HG02623 (cell line): ENCODE measurements around the gene BCAT1.
A peak's percentile ranks its signal among the peaks of the same experiment; 100 is the strongest.
"Not testable (repeated sequence)": the region's sequence is repeated elsewhere in the genome, so short reads cannot be mapped to it uniquely, and the experiment has no call there.

ENCODE experiments used
- ATAC-seq: cut with Tn5 transposase; IDR thresholded peaks from one replicate; pipeline ENCODE4 v1.9.1; 2021; ENCODE audit warnings: moderate library complexity; ENCODE audit not compliant: unreplicated experiment

Gene BCAT1

GRCh38 chr12:24960222-24960855, 11.4 kb upstream of the BCAT1 start:
- peak; percentile 67 for ATAC-seq

- ATAC-seq: not testable (repeated sequence)
These were observed 7.5 kb upstream of the BCAT1 start for GRCh38 chr12:24956351-24956750.

DNA sequence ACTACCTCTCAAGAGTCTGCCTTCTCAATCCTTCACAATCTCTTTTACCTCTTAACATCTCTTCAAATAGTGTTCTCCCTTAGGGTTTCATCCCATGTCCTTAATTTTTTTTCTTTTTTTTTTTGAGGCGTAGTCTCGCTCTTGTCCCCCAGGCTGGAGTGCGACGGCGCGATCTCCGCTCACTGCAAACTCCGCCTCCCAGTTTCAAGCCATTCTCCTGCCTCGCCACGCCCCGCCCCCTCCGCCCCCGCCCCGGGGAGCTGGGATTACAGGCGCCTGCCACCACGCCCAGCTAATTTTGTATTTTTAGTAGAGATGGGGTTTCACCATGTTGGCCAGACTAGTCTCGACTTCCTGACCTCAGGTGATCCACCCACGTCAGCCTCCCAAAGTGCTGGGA, 7.0 kb upstream of the BCAT1 start:
- no peak for ATAC-seq

DNA sequence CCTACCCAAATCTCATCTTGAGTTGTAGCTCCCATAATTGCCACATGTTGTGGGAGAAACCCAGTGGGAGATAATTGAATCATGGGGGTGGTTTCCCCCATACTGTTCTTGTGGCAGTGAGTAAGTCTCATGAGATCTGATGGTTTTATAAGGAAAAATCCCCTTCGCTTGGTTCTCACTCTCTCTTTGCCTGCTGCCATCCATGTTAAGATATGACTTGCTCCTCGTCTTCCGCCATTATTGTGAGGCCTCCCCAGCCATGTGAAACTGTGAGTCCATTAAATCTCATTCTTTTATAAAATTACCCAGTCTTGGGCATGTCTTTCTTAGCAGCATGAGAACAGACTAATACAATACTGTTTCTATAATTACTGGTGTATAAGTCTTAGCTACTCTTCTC, 6.5 kb upstream of the BCAT1 start:
- ATAC-seq: no peak

- ATAC-seq: no peak
These were observed 5.4 kb upstream of the BCAT1 start for GRCh38 chr12:24954261-24954660.

- no peak for ATAC-seq
These were observed 3.5 kb upstream of the BCAT1 start for GRCh38 chr12:24952389-24952788.

DNA sequence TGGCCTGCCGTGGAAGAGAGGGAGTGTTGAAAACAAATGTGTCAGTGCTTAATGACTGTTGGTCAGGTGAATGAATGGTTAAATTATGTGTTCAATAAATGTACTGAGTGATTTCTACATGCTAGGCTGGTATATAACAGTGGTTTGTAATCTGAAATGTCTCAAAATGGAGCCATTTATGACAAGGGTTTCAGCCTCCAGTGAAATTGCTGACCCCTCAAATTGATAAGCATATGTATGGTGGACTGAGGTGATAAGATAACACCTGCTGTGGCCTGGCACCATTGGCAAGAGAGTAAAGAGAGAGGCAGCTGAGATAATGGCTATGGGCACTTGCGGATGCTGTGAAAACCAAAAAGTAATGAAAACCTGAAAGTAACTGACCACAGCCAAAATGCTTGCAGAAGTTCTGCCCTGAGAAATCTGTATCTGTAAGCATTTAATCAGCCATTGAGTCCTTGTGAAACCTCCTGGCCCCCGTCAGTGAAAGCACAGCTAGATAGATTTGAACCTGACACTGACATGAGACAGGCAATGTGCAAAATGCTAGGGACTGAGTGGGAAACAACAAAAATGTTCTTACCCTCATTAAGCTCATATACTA, 1.4 kb upstream of the BCAT1 start:
- ATAC-seq: no peak

DNA sequence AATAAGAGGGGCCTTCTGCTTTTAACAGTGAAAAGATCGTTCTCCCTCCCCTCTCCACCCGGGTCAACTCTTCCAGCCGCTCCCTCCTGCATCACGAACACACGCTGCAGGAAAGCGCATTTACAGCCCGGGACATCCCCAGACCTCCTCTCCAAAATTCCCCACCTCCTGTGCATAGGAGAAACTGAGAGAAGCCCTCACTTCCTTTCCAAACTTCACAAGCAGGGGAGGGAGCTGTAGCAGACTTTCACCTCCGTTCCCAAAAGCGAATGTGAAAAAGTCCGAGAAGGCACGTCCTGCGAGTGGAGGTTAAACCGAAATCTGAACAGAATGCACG, 513 bp downstream of the BCAT1 start:
- peak; percentile 33 for ATAC-seq

DNA sequence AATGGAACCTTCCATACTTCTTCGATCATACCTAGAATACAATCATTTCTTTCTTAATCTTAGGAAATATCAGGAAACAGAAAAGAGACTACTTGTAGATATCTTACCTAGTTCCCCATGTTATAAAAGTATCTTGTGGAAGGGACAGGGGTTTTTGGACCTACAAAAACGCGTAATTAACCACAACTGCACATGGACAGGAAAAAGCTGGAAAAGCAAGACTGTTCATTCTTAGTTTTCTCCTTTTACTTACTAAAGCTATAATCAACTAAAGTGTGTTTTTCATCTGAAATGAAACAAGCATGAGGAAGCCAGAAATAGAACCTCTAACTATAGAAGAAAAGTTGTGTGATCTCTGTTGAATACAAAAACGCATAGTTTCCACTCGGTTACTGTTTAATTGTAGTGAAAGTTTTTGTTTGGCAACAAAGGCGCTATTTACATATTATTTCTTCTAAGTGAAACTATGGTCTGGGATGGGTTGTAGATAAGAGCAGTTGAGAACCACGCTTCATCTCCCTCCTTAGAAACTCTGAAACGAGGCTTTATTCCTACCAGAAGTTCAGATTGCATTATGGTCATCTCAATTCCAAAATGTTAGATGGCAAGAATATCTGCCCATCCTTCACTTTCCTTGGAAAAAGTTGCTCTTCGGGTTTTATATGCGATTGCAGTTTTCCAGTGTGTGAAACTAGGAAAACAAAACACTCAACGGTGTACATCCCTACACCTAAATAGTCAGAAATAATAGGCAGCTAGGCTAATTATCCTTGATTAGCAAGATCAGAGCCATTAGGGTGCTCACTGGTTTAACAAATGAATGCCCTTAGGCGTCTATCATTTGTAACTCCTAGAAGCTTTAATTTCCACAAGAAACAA, 1.1 kb downstream of the BCAT1 start:
- ATAC-seq: no peak

GRCh38 chr12:24945845-24946244, 3.1 kb downstream of the BCAT1 start:
- no peak for ATAC-seq

GRCh38 chr12:24945039-24945438, 3.9 kb downstream of the BCAT1 start:
- ATAC-seq: no peak

DNA sequence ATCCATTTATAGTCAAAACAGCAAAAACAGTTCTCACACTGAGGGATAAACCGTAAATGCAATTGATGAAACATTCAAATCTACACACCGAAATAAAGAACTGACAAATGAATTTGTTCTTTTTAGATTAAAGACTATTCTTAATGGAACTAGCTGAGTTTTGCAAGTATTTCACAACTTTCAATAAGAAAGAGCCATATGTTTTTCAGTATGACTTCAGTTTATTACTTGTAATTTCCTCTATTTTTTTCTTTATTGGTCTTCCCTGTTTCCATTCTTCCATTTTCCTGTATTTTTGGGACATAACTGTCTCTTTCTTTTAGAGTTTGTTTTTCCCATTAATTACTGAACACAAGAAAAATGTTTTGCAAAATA, 4.3 kb downstream of the BCAT1 start:
- ATAC-seq: no peak

DNA sequence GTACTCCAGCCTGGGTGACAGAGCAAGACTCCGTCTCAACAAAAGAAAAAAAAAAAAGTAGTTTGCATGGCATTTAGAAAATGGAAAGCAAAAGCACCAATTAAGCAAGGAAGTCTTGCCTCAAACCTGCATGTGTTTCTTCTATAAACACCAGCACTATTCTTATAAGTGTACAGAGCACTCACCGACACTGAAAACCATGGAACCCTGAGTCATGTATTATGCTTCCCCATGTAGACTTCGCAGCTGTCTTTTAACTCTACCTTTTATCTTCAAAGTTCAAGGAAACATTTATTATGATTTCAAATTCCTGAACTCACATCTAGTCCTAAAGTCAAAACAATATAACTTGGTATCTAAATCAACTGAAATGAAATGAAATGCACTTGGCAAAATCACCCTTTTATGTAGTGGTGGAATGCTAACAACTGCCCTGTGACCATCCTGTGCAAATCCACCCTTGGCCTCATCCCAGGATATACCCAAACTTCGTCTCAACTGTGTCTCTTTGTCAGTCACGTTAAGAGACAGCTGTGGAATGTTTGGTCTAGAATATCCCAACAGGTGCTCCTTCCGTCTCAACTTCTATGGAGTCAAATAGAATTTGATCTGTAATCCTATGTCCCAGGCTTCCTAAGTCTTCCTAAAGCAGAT, 4.8 kb downstream of the BCAT1 start:
- no peak for ATAC-seq

DNA sequence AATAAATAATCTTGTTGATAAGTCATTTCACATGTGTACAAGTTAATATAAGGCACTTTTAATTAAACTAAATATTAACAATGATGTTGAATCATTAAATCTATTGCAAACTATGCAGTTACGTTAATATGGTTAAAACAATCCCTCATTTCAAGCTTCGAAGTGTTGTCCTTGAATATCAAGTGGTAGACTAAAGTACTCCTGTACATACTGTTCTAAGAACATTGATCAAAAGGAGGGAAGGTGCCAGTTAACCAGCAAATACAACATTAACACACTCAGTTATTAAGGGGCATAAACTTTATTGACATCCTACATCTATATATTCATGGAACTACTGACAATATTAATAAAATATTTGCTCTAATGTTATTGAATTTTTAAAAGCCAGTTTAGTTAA, 8.7 kb downstream of the BCAT1 start:
- no peak for ATAC-seq

GRCh38 chr12:24939551-24939950, 9.3 kb downstream of the BCAT1 start:
- ATAC-seq: not testable (repeated sequence)

GRCh38 chr12:24938341-24938740, 10.6 kb downstream of the BCAT1 start:
- ATAC-seq: no peak

DNA sequence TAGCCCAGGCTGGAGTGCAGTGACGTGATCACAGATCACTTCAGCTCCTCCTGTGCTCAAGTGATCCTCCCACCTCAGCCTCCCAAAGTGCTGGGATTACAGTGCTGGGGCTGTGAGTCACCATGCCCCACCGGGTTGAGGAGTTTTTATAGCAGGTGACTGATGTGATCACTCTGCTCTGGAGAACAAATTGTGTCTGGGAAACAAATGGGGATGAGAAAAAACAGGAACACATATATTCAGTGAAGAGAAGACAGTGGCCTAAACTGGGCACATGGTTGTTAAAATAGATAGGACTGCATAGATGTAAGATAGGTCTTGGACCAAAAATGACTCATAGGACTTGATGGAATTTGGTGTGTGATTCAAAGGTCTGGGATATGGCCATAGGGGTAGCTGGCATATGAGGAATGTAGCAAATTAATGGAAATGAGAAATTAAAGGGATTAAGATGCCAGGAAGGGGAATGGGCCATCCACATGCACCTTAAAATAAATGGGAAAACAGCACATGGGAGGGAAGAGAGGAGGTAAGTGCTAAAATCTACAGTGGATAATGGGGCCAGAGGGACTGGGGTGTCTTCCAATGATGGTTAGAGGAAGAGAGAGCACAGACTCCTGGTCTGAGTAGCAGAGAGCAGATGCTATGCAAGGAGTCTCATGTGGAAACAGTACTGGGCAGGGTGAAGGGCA, 11.2 kb downstream of the BCAT1 start:
- ATAC-seq: no peak

DNA sequence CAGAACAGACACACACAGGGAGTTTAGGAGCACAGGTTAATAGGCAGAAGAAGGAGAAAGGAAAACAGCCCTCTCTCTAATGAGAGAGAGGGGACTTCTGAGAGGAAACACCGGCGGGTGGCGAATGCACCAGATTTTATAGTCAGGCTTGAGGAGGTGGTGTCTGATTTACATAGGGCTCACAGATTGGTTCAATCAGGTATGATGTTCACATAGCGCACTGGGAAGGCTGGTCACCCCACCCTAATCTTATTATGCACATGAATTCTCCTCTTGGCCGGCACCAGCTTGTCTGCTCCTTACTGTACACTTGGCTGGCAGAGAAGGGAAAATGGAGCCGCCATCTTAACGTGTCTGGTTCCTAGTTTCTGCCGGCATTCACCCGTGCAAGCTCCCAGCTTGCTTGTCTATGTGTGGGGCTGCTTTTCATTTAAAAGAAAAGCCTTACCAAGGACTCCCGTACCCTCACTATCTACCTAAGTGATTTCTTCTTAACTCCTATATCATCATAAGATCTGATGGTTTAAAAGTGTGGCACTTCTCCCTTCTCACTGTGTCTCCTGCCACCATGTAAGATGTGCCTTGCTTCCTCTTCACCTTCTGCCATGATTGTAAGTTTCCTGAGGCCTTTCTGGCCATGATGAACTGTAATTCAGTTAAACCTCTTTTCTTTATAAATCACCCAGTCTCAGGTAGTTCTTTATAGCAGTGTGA, 15.1 kb downstream of the BCAT1 start:
- ATAC-seq: no peak

DNA sequence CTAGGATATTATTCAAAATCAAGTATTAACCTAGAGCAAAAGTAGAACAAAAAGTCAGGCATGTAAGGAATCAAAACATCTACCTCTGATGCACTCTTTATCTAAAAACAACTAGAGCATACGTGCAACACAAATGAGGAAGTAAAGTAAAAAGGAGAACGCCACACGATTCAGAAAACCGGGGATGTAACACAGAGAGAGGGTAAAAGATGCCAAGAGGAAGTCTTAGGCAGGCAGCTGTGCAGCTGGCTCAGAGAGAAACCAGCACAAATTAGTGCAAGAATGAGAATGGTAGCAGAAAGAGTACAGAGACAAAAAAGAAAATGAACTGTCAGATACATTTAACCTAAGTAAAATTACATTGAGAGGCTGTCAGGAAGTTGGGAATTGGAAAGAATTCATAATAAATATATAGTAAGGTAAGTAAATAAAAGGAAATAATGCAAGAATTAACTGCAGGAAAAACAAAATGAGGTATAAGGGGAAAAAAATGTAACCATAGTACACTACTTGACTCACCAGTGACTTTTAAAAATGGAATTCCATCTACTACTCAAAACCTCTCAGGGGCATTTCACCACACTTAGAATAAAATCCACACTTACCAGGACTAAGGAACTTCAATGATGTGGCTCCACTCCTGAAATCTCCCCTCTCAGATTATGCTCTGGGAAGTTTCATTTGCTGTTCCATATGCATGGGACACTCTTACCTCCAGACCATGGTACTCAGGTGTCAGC, 17.1 kb downstream of the BCAT1 start:
- peak; percentile 91 for ATAC-seq

DNA sequence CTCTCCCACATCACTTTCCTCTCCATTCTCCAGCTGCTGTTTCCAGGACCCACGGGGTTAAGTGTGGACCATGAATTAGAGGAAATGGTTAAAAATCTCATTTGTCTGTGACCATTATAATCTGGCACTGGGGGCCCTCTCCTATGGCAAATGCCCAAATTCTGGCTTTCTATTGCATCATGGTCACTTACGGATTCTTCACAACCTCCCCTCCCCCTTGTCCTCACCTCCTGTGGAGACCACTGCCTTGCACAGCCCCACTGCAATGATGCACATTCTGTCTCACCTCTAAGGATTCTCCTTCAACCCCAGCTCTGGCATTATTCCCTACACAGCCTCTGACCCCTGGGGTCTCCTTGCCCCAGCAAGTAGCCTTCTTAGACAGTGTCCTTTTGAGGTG, 18.9 kb downstream of the BCAT1 start:
- no peak for ATAC-seq
